Fibroblast of skin of scalp (primary cell): ENCODE results near the gene OR10A5. TPM values are rescaled to one million over a fixed set of nuclear protein-coding genes. Genes with fewer than 3 reads are reported as not detected.
"Not testable (repeated sequence)": the region's sequence is repeated elsewhere in the genome, so short reads cannot be mapped to it uniquely, and the experiment has no call there.

Source experiments
- DNase-seq: peaks from one replicate; pipeline ENCODE4 v3.0.0-alpha.2; 2013
- polyA plus RNA-seq, 2 experiments: library from polyadenylated mRNA; unstranded; fragments of 120-200 nt; gene quantifications; one replicate each; pipeline ENCODE4 v1.2.1, GENCODE V29; 2013; ENCODE audit not compliant: insufficient read length in 2 of 2

OR10A5 gene
- polyA plus RNA-seq (2013, experiment 1 of 2; ENCODE audit: insufficient read length), result not detected
- polyA plus RNA-seq (2013, experiment 2 of 2; ENCODE audit: insufficient read length), result not detected

GRCh38 chr11:6845383-6845782, at the start of gene OR10A5:
Gene OR10A5, plus strand, starts transcription at chr11:6845683. Its CDS starts 0 bp downstream, at chr11:6845683.
- DNase-seq, result no peak

- DNase-seq, result peak; percentile 3
Measured at GRCh38 chr11:6799402-6799801, 46.1 kb upstream of the OR10A5 start, which contains the start of gene OR6A2. Gene OR6A2, minus strand, starts transcription at chr11:6799689. Its CDS starts 3,981 bp downstream, at chr11:6795708.

- not testable (repeated sequence) for DNase-seq
Measured at GRCh38 chr11:6801075-6801474, 44.4 kb upstream of the OR10A5 start.

GRCh38 chr11:6812390-6813005, 33.0 kb upstream of the OR10A5 start:
- DNase-seq, result peak; percentile 39

GRCh38 chr11:6813656-6814055, 31.8 kb upstream of the OR10A5 start:
- no peak for DNase-seq

- no peak for DNase-seq
Measured at GRCh38 chr11:6817694-6818093, 27.8 kb upstream of the OR10A5 start.

- DNase-seq, result no peak
Measured at GRCh38 chr11:6818967-6819366, 26.5 kb upstream of the OR10A5 start.

- DNase-seq, result no peak
Measured at GRCh38 chr11:6824136-6824823, 21.2 kb upstream of the OR10A5 start.

- DNase-seq, result no peak
Measured at GRCh38 chr11:6825231-6825744, 20.2 kb upstream of the OR10A5 start.

GRCh38 chr11:6828103-6828502, 17.4 kb upstream of the OR10A5 start:
- DNase-seq, result no peak

GRCh38 chr11:6833356-6833755, 12.1 kb upstream of the OR10A5 start:
- DNase-seq, result no peak

- no peak for DNase-seq
Measured at GRCh38 chr11:6834021-6834420, 11.5 kb upstream of the OR10A5 start.

- DNase-seq, result no peak
Measured at GRCh38 chr11:6841694-6842093, 3.8 kb upstream of the OR10A5 start.

GRCh38 chr11:6843670-6844069, 1.8 kb upstream of the OR10A5 start:
- no peak for DNase-seq

- DNase-seq, result no peak
Measured at GRCh38 chr11:6844356-6844755, 1.1 kb upstream of the OR10A5 start.

GRCh38 chr11:6850526-6850925, 5.0 kb downstream of the OR10A5 start:
- no peak for DNase-seq

GRCh38 chr11:6854801-6855200, 9.3 kb downstream of the OR10A5 start:
- DNase-seq, result not testable (repeated sequence)

- no peak for DNase-seq
Measured at GRCh38 chr11:6855971-6856541, 10.6 kb downstream of the OR10A5 start.

GRCh38 chr11:6856871-6857270, 11.4 kb downstream of the OR10A5 start:
- no peak for DNase-seq

- no peak for DNase-seq
Measured at GRCh38 chr11:6862961-6863360, 17.5 kb downstream of the OR10A5 start, which contains the start of gene OR10A2. Gene OR10A2, plus strand, starts transcription at chr11:6863057. Its CDS starts 6,698 bp downstream, at chr11:6869755.

- peak; percentile 27 for DNase-seq
Measured at GRCh38 chr11:6864438-6864837, 19.0 kb downstream of the OR10A5 start.

GRCh38 chr11:6871278-6871677, 25.8 kb downstream of the OR10A5 start:
- no peak for DNase-seq

- no peak for DNase-seq
Measured at GRCh38 chr11:6875761-6876160, 30.3 kb downstream of the OR10A5 start.
